ENCODE data around the gene CLPSL1. TPM values are rescaled to one million over a fixed set of nuclear protein-coding genes. Genes with fewer than 3 reads are reported as not detected.

Gene CLPSL1
- total RNA-seq, 1 donor from 2014 or later: not detected

DNA sequence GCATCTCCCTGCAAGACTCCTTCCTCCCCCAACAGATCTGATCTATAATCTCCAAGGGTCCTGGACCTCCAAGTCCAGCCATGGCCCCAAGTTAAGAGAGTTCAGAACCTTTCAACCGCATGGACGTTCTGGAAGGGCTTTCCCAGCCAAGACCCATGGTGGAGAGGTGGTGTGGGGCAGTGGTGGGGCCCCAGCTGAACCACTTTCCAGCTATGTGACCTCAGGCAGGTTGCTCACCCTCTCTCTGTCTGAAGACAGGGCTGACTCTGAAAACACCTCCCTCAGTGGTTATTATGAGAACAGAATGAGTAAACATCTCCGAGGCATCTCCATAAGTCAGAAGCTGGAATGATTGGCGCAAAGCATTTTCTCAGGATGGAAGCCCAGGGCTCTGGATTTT is 15.4 kb downstream of the CLPSL1 start:
- H3K4me3 ChIP-seq: no peak overlapping the region
- H3K4me1 ChIP-seq: no peaks in the 10 kb centered on the region
- no peak overlapping the region for H3K27ac ChIP-seq
- H3K27me3 ChIP-seq: no peaks in the 10 kb centered on the region
- intact Hi-C loops (cut with DNase I): loop anchor here (5.0 kb wide), 1 partner anchor 1564 kb away; no protein-coding TSS in a partner anchor
- TF ChIP-seq POLR2A (IDR thresholded peaks at IDR 0.05): no peak
- TF ChIP-seq POLR2AphosphoS5 (IDR thresholded peaks at IDR 0.05; ENCODE audit: insufficient read depth in 1 of 2, low read depth in 1 of 2): no peak
- H3K36me3 ChIP-seq: no peaks in the 10 kb centered on the region
- no peak for DNase-seq (ENCODE audit: extremely low spot score in 2 of 2)
- no peaks in the 10 kb centered on the region for H3K9me3 ChIP-seq

DNA sequence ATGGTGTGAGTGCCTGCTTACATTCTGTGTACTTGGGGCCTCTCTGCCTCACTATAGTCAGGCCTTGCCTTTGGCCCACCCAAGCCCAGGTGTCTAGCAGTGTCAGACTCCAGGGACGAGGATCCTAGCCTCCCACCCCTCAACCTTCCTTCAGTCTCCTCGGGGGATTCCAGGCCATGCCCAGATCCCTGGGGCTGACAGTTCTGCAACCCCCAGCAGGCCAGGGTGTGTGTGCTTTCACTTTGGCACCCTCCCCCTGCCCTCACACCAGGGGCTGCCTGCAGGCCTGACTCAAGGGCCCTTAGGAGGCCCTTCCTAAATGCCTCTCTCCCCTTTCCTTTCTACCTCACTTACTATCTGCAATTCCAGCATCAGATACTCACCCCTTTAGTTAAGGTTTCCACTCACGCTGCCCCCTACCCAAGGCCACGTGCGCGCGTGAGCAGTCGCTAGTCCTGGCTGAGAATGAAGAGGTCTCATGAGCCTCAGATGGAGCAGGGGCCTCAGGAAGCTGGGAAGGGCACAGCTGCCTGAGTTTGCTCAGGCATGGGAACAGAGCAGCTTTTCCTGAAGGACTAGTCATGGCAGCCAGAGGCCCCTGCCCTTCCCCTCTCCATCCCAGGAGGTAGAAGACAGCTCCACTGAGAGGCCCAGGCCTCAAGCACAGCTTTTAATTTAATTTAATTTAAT is 17.2 kb downstream of the CLPSL1 start:
- no peaks in the 10 kb centered on the region for H3K9me3 ChIP-seq
- intact Hi-C loops (cut with DNase I): loop anchor here (1.0 to 5.0 kb wide), 2 partner anchors 11 to 1566 kb away; no protein-coding TSS in a partner anchor
- no peaks in the 10 kb centered on the region for H3K4me1 ChIP-seq
- H3K27me3 ChIP-seq: no peaks in the 10 kb centered on the region
- no peaks in the 10 kb centered on the region for H3K36me3 ChIP-seq
- no peak overlapping the region for H3K4me3 ChIP-seq
- TF ChIP-seq POLR2A (IDR thresholded peaks at IDR 0.05): no peak
- TF ChIP-seq, protein P1, sequence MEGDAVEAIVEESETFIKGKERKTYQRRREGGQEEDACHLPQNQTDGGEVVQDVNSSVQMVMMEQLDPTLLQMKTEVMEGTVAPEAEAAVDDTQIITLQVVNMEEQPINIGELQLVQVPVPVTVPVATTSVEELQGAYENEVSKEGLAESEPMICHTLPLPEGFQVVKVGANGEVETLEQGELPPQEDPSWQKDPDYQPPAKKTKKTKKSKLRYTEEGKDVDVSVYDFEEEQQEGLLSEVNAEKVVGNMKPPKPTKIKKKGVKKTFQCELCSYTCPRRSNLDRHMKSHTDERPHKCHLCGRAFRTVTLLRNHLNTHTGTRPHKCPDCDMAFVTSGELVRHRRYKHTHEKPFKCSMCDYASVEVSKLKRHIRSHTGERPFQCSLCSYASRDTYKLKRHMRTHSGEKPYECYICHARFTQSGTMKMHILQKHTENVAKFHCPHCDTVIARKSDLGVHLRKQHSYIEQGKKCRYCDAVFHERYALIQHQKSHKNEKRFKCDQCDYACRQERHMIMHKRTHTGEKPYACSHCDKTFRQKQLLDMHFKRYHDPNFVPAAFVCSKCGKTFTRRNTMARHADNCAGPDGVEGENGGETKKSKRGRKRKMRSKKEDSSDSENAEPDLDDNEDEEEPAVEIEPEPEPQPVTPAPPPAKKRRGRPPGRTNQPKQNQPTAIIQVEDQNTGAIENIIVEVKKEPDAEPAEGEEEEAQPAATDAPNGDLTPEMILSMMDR (IDR thresholded peaks at IDR 0.05): no peak
- TF ChIP-seq POLR2AphosphoS5 (IDR thresholded peaks at IDR 0.05; ENCODE audit: insufficient read depth in 1 of 2, low read depth in 1 of 2): no peak
- DNase-seq (ENCODE audit: extremely low spot score in 2 of 2): no peak
- H3K27ac ChIP-seq: no peak overlapping the region

DNA sequence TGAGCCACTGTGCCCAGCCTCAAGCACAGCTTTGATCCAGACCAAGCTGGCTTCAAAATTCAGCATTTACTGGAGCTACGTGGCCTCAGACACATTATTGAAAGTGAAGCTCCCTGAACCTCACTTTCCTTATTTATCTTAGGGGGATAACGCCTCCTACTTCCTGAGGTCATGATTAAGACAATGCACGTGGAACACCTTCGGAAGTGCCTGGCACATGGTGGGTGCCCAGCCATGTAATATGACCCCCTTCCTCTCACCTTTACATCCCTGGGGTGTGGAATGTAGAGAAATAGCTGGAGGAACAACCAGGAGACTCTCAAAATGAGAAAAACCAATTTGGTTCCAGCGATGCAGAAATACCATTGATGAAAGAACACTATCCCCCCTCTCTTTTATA is 17.9 kb downstream of the CLPSL1 start:
- intact Hi-C loops (cut with DNase I): loop anchor here (1.0 to 5.0 kb wide), 2 partner anchors 11 to 1566 kb away; no protein-coding TSS in a partner anchor
- Histone ChIP-seq H3K4me1 (no peaks in the 10 kb centered on the region), H3K27ac (no peak overlapping the region), H3K4me3 (no peak overlapping the region), H3K27me3 (no peaks in the 10 kb centered on the region), H3K9me3 (no peaks in the 10 kb centered on the region), H3K36me3 (no peaks in the 10 kb centered on the region)
- DNase-seq (ENCODE audit: extremely low spot score in 2 of 2): no peak
- TF ChIP-seq POLR2AphosphoS5 (IDR thresholded peaks at IDR 0.05; ENCODE audit: insufficient read depth in 1 of 2, low read depth in 1 of 2) (no peak), POLR2A (IDR thresholded peaks at IDR 0.05) (no peak)
- TF ChIP-seq, protein P1 (IDR thresholded peaks at IDR 0.05): no peak

DNA sequence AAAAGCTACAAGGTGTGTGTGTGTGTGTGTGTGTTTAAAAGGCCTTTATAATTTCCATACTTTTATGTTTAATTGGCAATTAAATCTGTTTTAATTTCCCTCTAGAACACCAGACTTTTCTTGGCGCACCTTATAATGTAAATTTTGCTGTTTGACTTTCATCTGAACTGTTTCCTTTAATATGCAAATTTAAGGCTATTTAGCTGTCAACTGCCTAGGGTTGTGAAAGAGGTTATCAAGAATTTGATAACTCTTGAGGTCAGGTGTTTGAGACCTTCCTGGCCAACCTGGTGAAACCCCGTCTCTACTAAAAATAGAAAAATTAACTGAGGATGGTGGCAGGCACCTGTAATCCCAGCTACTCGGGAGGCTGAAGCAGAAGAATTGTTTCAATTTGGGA is 20.3 kb downstream of the CLPSL1 start:
- no peak for TF ChIP-seq POLR2A (IDR thresholded peaks at IDR 0.05)
- TF ChIP-seq POLR2AphosphoS5 (IDR thresholded peaks at IDR 0.05; ENCODE audit: insufficient read depth in 1 of 2, low read depth in 1 of 2): no peak
- TF ChIP-seq, protein P1 (IDR thresholded peaks at IDR 0.05): no peak

DNA sequence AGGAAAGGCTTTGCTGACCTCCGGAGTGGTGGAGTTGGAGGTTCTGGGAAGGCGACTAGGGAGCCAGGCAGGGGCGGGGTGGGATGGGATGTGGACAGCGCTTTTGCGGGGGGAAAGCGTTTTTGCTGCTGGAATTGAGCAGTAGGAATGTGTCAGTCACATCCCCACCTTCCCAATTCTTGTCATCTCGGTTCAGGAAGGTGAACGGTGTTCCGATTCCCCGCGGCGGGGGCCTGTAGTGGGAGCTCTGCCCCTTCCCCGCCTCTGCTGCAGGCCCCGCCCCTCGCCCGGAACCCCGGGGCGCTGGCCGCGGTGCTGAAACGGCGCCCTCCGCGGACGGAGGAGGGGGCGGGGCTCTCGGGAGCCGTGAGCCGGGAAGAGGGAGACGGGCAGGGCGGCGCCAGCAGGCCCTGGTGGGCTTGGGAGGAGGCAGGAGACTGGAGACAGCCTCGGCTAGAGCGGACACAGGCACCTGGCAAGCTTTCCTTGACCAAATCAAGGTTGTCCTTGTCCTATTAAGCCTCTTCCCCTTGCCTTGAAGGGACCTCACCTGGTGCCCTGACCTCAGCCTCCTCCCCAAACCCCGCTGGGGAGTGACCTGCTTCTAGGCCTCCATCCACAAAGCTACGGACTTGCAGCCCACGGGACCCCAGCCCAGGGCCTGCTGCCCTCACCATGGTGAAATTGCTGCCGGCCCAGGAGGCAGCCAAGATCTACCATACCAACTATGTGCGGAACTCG is 24.3 kb downstream of the CLPSL1 start, which contains the start of gene LHFPL5:
LHFPL5 (plus strand) TSS at position 357 of the 741 bp plus-strand sequence; CDS start at position 676, 319 bp downstream.
- Histone ChIP-seq H3K4me1 (no peaks in the 10 kb centered on the region), H3K9me3 (no peaks in the 10 kb centered on the region), H3K27me3 (no peaks in the 10 kb centered on the region), H3K4me3 (no peak within 1 kb of the TSS), H3K27ac (no peak within 1 kb of the TSS), H3K36me3 (no peaks in the 10 kb centered on the region)
- no peak for DNase-seq (ENCODE audit: extremely low spot score in 2 of 2)
- intact Hi-C loops (cut with DNase I): no loop called here
- TF ChIP-seq, protein P1 (IDR thresholded peaks at IDR 0.05): no peak

More for the DNA sequence above, 20.3 kb downstream of the CLPSL1 start:
- no peaks in the 10 kb centered on the region for H3K36me3 ChIP-seq
- H3K27ac ChIP-seq: no peak overlapping the region
- intact Hi-C loops (cut with DNase I): no loop called here
- H3K27me3 ChIP-seq: no peaks in the 10 kb centered on the region
- no peak overlapping the region for H3K4me3 ChIP-seq
- H3K9me3 ChIP-seq: no peaks in the 10 kb centered on the region
- DNase-seq (ENCODE audit: extremely low spot score in 2 of 2): no peak
- no peaks in the 10 kb centered on the region for H3K4me1 ChIP-seq

All from vagina (tissue), 2 donors.